ENCODE results near the gene TMEM168.

DNA sequence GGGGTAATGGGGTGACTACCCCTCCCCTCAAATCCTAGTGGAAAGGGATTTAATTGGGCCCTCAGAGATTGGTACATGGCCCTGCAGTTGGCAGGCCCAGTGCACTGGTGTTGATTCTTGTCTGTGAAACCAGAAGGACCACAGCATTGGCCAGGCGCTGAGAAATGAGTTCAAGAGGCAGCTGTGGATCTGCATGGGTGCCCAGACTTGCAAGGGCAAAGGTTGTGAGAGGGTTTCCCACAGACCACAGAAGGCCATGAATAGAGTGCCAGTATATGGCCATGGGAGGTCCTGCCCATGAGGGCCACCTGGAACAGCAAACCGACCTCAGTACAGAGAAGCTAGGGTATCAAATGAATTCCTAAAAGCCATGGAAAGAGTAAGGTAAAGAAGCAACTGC is 32.9 kb downstream of the TMEM168 start:
- TF ChIP-seq, protein P1, sequence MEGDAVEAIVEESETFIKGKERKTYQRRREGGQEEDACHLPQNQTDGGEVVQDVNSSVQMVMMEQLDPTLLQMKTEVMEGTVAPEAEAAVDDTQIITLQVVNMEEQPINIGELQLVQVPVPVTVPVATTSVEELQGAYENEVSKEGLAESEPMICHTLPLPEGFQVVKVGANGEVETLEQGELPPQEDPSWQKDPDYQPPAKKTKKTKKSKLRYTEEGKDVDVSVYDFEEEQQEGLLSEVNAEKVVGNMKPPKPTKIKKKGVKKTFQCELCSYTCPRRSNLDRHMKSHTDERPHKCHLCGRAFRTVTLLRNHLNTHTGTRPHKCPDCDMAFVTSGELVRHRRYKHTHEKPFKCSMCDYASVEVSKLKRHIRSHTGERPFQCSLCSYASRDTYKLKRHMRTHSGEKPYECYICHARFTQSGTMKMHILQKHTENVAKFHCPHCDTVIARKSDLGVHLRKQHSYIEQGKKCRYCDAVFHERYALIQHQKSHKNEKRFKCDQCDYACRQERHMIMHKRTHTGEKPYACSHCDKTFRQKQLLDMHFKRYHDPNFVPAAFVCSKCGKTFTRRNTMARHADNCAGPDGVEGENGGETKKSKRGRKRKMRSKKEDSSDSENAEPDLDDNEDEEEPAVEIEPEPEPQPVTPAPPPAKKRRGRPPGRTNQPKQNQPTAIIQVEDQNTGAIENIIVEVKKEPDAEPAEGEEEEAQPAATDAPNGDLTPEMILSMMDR (IDR thresholded peaks at IDR 0.05), result no peak
- TF ChIP-seq POLR2A (IDR thresholded peaks at IDR 0.05), result no peak
